B cell (primary cell): ENCODE data around the gene RPP38. TPM values are rescaled to one million over a fixed set of nuclear protein-coding genes. Genes with fewer than 3 reads are reported as not detected.

Experiments
- ATAC-seq: fragments of 200-7000 bp; cut with Tn5 transposase; one replicate; pipeline ENCODE4 v1.10.0; 2021; ENCODE audit warnings: low read depth, mild to moderate bottlenecking, moderate number of reproducible peaks, moderate library complexity
- CTCF ChIA-PET: fragments of 350-600 bp; sonication (Branson Sonifier 250); formaldehyde crosslinking; loops from one replicate; lab custom pipeline; 2021; ENCODE audit warnings: antibody characterized with exemption, inconsistent platforms; lab: Charles Lee
- POLR2A ChIA-PET: fragments of 350-600 bp; sonication (Branson Sonifier 250); formaldehyde crosslinking; loops from one replicate; lab custom pipeline; 2021; ENCODE audit warnings: antibody characterized with exemption; lab: Charles Lee
- DNase-seq: peaks from one replicate; pipeline ENCODE4 v3.0.0; 2013
- H2AFZ ChIP-seq: 2 replicates; pipeline ENCODE4 v1.6.1; 2012; ENCODE audit warnings: mild to moderate bottlenecking, low read depth, low read length; ENCODE audit not compliant: insufficient read depth, poor library complexity, severe bottlenecking
- H3K27ac ChIP-seq, 2 donors: 1 replicate in 1 of 2; 2 replicates in 1 of 2; pipeline ENCODE4 v1.5.1; 2012 to 2013; ENCODE audit warnings: low read length in 2 of 2, mild to moderate bottlenecking in 2 of 2, moderate library complexity in 1 of 2
- H3K27me3 ChIP-seq, 4 experiments: fragments of 200-600 bp in 1 of 4; sonication (generic) in 1 of 4; replicated peaks in 1 of 4; 1 replicate in 2 of 4; 2 replicates in 2 of 4; pipeline versions ENCODE4 v1.6.1 to v1.7.0; 2013 to 2016; ENCODE audit warnings: low read length in 3 of 4, mild to moderate bottlenecking in 2 of 4, mixed read lengths in 1 of 4, moderate library complexity in 1 of 4; ENCODE audit not compliant: insufficient read depth in 4 of 4, control insufficient read depth in 3 of 4; ENCODE audit errors: control extremely low read depth in 1 of 4
- H3K36me3 ChIP-seq, 2 experiments: replicated peaks in 1 of 2; 1 replicate in 1 of 2; 2 replicates in 1 of 2; pipeline versions ENCODE4 v1.6.1 to v1.7.1; 2013; ENCODE audit warnings: low read length in 1 of 2; ENCODE audit not compliant: insufficient read depth in 2 of 2, control insufficient read depth in 1 of 2; ENCODE audit errors: control extremely low read depth in 1 of 2, extremely low read depth in 1 of 2
- H3K4me1 ChIP-seq, 2 donors: fragments of 200-600 bp in 1 of 2; sonication (generic) in 1 of 2; 1 replicate in 1 of 2; 2 replicates in 1 of 2; pipeline versions ENCODE4 v1.5.1 to v1.6.1; 2013 to 2017; ENCODE audit warnings: low read length in 2 of 2; ENCODE audit not compliant: control insufficient read depth in 2 of 2, insufficient read depth in 2 of 2
- H3K4me2 ChIP-seq: replicated peaks from 2 replicates; pipeline ENCODE3; 2012; ENCODE audit warnings: mild to moderate bottlenecking, low read depth, low read length; ENCODE audit not compliant: poor library complexity, severe bottlenecking
- H3K4me3 ChIP-seq, 5 experiments: fragments of 200-600 bp in 1 of 5; sonication (generic) in 1 of 5; 1 replicate in 3 of 5; 2 replicates in 2 of 5; pipeline versions ENCODE4 v1.5.1 to v1.7.0; 2011 to 2016; ENCODE audit warnings: low read length in 4 of 5, mild to moderate bottlenecking in 4 of 5, low read depth in 2 of 5, control low read depth in 1 of 5, moderate library complexity in 1 of 5; ENCODE audit not compliant: insufficient read depth in 1 of 5; ENCODE audit errors: control extremely low read depth in 1 of 5, extremely low read depth in 1 of 5
- H3K79me2 ChIP-seq: fragments of 200-600 bp; sonication (generic); one replicate; pipeline ENCODE4 v1.6.0; 2016; ENCODE audit warnings: low read length; ENCODE audit not compliant: control insufficient read depth, insufficient read depth
- H3K9ac ChIP-seq: fragments of 200-600 bp; sonication (generic); 2 replicates; pipeline ENCODE4 v1.6.1; 2017; ENCODE audit warnings: mild to moderate bottlenecking, low read length, moderate library complexity
- H3K9me3 ChIP-seq, 3 donors: one replicate each; pipeline versions ENCODE4 v1.6.1 to v1.7.1; 2013; ENCODE audit warnings: low read length in 2 of 3; ENCODE audit not compliant: control insufficient read depth in 2 of 3, insufficient read depth in 1 of 3; ENCODE audit errors: control extremely low read depth in 1 of 3
- H4K20me1 ChIP-seq: 2 replicates; pipeline ENCODE4 v1.6.0; 2012; ENCODE audit warnings: mild to moderate bottlenecking, low read length; ENCODE audit not compliant: insufficient read depth, control insufficient read depth, poor library complexity, severe bottlenecking
- H3K27ac Mint-ChIP-seq: one replicate; pipeline ENCODE4 v1.8.0; 2021; ENCODE audit warnings: mixed read lengths
- H3K27me3 Mint-ChIP-seq: one replicate; pipeline ENCODE4 v1.8.0; 2021; ENCODE audit warnings: mixed read lengths
- H3K4me1 Mint-ChIP-seq: one replicate; pipeline ENCODE4 v1.8.0; 2021; ENCODE audit warnings: mixed read lengths
- H3K4me3 Mint-ChIP-seq: one replicate; pipeline ENCODE4 v1.8.0; 2021; ENCODE audit warnings: mixed read lengths
- H3K9me3 Mint-ChIP-seq: one replicate; pipeline ENCODE4 v1.8.0; 2022; ENCODE audit warnings: mixed read lengths; ENCODE audit not compliant: insufficient read depth
- EZH2 ChIP-seq: IDR thresholded peaks from 2 replicates; pipeline ENCODE4 v1.6.1; 2012; ENCODE audit warnings: borderline replicate concordance, low read depth, mild to moderate bottlenecking, moderate library complexity, low read length; ENCODE audit not compliant: insufficient read depth, poor library complexity, severe bottlenecking
- intact Hi-C: fragments of 100-400 bp; cut with micrococcal nuclease; formaldehyde crosslinking; loops from one replicate; pipeline ENCODE4 v1.10.0; 2022
- polyA plus RNA-seq: library from polyadenylated mRNA; depleted of rRNA; stranded (reverse); fragments of >200 nt; gene quantifications from 2 replicates; pipeline ENCODE4 v1.2.3, GENCODE V29; 2012
- total RNA-seq, 2 donors: library from RNA; stranded (reverse); fragments of 120-200 nt in 1 of 2; gene quantifications; 1 replicate in 1 of 2; 2 replicates in 1 of 2; pipeline versions ENCODE4 v1.2.3 to v1.2.4, GENCODE V29; 2013 to 2022
- TF ChIP-seq, protein P1 (sequence below): fragments of 200-600 bp; IDR thresholded peaks from one replicate; pipeline ENCODE4 v1.8.0; 2022; ENCODE audit warnings: antibody characterized with exemption, mild to moderate bottlenecking

RPP38 gene
- total and polyA plus RNA-seq, 2 donors (not counting 1 experiment from before 2014, with no cell fraction given) = 12.7 to 24.8 TPM

DNA sequence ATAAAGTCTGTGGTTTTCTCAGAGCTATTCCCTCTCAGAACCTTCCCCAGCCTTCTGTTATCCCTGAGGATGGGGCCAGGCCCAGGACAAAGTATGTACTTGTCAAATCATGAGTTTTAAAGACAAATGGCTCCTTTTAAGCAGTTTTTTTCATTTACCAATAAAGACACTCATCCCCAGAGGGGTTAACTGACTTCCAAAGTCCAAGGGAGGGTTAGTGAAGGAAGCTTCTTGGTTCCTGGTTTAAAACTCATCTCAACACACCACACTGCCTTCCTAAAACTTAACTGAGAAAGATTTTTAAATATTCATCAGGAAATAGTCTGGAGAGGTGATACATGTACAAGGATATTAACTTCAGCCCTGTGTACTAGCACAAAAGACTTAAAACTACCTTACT lies 55.4 kb downstream of the RPP38 start:
- Mint-ChIP-seq H3K27me3 (no peaks in the 10 kb centered on the region), H3K9me3 (no peaks in the 10 kb centered on the region), H3K4me3 (no peak overlapping the region), H3K27ac (no peak overlapping the region), H3K4me1 (no peaks in the 10 kb centered on the region)
- ATAC-seq (no peak), DNase-seq (no peak)
- H3K79me2 ChIP-seq = peaks cover 19% of the 10 kb centered on the region
- ChIA-PET POLR2A (interaction anchor here (0.6 kb wide), 1 partner anchor 22 kb away, joined by 3 read pairs; no protein-coding TSS in a partner anchor), CTCF (interaction anchor here (1.2 to 4.1 kb wide), 2 partner anchors 13 to 14 kb away, joined by 3 to 13 read pairs; no protein-coding TSS in a partner anchor)
- H3K27ac ChIP-seq = no peak overlapping the region
- no peaks in the 10 kb centered on the region for H4K20me1 ChIP-seq
- no peak overlapping the region for H2AFZ ChIP-seq
- peaks cover 0 to 5% (median 0%) of the 10 kb centered on the region in 3 donors for H3K9me3 ChIP-seq
- no peaks in the 10 kb centered on the region for H3K36me3 ChIP-seq
- no peaks in the 10 kb centered on the region for H3K27me3 ChIP-seq
- no peak overlapping the region for H3K4me3 ChIP-seq
- no peak for TF ChIP-seq EZH2
- TF ChIP-seq, protein P1, sequence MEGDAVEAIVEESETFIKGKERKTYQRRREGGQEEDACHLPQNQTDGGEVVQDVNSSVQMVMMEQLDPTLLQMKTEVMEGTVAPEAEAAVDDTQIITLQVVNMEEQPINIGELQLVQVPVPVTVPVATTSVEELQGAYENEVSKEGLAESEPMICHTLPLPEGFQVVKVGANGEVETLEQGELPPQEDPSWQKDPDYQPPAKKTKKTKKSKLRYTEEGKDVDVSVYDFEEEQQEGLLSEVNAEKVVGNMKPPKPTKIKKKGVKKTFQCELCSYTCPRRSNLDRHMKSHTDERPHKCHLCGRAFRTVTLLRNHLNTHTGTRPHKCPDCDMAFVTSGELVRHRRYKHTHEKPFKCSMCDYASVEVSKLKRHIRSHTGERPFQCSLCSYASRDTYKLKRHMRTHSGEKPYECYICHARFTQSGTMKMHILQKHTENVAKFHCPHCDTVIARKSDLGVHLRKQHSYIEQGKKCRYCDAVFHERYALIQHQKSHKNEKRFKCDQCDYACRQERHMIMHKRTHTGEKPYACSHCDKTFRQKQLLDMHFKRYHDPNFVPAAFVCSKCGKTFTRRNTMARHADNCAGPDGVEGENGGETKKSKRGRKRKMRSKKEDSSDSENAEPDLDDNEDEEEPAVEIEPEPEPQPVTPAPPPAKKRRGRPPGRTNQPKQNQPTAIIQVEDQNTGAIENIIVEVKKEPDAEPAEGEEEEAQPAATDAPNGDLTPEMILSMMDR = no peak
- no peak overlapping the region for H3K4me2 ChIP-seq
- no peaks in the 10 kb centered on the region for H3K4me1 ChIP-seq
- no peak overlapping the region for H3K9ac ChIP-seq
- intact Hi-C loops = no loop called here

Other genes starting within 250 kb of the RPP38 start
- 3.2 and 3.5 TPM in 2 replicates for gene SUV39H2, start 218.5 kb upstream of the RPP38 start, total RNA-seq
- 0.59 and 0.73 TPM in 2 replicates for gene SUV39H2, start 218.5 kb upstream of the RPP38 start, polyA plus RNA-seq
- gene DCLRE1C, start 143.3 kb upstream of the RPP38 start, total RNA-seq = 58.8 and 61.8 TPM in 2 replicates
- 20.5 and 24.0 TPM in 2 replicates for gene DCLRE1C, start 143.3 kb upstream of the RPP38 start, polyA plus RNA-seq
- gene MEIG1, start 138.0 kb upstream of the RPP38 start, total RNA-seq = 0.69 TPM in 1 of 2 replicates, not detected in the other
- not detected in 2 replicates for gene MEIG1, start 138.0 kb upstream of the RPP38 start, polyA plus RNA-seq
- not detected in 2 replicates for gene OLAH, start 53.4 kb upstream of the RPP38 start, total RNA-seq
- not detected in 2 replicates for gene OLAH, start 53.4 kb upstream of the RPP38 start, polyA plus RNA-seq
- 0.54 and 1.3 TPM in 2 replicates for gene ACBD7, start 8.6 kb upstream of the RPP38 start, total RNA-seq
- gene ACBD7, start 8.6 kb upstream of the RPP38 start, polyA plus RNA-seq = 0.09 and 0.35 TPM in 2 replicates
- 72.1 and 73.3 TPM in 2 replicates for gene NMT2, start 71.3 kb downstream of the RPP38 start, total RNA-seq
- gene NMT2, start 71.3 kb downstream of the RPP38 start, polyA plus RNA-seq = 2.8 and 5.9 TPM in 2 replicates